HG02642 (cell line): Measurements from ENCODE around the gene SETD1B.

Experiments
- ATAC-seq: cut with Tn5 transposase; IDR thresholded peaks from one replicate; pipeline ENCODE4 v1.9.1; 2021; ENCODE audit warnings: mild to moderate bottlenecking; ENCODE audit not compliant: unreplicated experiment, poor library complexity

SETD1B gene

DNA sequence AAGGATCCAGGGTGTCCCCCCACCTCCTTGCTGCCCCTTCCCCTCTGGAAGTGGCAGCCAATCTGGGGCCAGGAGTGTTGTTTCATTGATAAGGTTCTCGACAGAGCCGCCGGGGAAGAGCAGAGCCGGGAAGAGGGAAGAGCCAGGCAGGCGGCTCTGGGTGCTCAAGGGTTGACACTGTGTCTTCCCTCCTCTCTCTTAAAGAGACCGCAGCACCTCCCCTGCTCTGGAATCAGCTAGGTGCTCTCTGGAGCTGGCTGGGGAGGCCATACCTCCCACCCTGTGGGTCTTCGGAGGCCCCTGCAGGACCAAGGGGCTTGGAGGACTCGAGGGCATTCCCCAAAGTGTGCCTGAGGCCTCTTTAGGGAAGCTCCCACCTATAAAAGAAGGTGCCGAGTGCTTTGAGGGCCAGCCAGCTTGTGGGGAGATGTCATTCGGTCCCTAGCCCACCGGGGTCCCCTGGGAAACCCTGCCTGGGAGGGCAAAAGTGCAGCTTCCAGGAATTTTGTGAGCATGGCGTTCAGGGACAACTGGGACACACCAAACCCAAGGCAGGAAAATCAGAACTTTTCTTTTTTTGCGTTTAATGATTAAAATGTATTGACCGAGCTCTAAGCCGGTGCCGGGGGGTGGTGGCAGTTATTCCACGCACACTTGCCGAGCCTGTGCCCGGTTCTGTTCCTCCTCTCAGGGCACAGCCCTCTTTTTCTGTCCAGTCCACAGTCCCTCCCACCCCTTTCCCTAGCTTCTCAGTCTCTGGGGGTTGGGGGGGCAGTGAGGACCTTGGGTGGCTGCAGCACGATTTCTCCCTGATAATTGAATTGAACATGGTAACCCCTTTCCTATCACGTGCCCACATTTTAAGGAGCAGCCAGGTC lies 3.0 kb downstream of the SETD1B start:
- ATAC-seq, result no peak

DNA sequence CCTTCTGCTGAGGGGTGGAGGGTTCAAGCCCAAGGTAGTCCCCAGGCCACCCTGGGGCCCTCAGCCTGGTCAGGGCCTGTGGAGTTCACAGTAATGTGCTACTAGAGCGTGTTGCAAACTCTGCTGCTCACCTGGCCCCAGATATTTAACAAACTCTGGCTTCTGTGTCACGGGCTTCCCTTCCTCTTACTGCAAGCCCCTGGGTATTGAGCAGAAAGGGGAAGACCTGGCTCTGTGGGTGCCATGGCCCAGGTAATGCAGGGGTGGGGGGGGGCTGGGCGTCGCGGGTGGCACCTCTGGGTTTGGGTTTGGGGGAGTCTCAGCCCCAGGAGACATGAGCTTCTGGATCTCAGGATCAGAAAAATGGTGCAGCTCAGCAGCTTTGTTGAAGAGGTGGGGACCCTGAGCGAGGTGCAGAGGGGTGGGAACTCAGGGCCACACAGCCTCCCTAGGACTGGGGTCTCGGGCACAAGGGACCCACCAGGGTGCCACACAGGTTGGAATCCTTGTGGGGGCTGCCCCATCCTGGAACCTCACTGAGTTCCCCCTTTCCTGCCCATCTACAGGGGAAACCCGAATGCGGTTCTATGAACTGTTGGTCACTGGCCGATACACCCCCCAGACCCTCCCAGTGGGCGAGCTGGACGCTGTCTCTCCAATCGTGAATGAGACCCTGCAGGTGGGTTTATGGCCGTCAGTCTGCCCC lies 4.0 kb downstream of the SETD1B start:
- ATAC-seq, result no peak

DNA sequence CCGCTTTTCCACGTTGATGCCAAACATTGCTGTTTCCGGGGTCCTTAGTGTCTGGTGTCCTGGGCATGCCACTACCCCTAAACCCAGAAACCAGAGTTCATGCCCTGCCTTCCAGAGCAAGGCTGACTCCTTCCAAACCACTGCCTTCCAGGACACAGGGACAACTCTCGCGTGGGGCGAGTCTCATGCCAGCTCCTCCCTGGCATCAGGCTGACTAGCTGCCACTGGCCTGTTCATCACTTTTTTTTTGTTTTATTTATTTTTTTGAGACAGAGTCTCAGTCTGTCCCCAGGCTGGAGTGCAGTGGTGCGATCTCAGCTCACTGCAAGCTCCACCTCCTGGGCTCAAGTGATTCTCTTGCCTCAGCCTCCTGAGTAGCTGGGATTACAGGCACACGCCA lies 4.8 kb downstream of the SETD1B start:
- no peak for ATAC-seq

DNA sequence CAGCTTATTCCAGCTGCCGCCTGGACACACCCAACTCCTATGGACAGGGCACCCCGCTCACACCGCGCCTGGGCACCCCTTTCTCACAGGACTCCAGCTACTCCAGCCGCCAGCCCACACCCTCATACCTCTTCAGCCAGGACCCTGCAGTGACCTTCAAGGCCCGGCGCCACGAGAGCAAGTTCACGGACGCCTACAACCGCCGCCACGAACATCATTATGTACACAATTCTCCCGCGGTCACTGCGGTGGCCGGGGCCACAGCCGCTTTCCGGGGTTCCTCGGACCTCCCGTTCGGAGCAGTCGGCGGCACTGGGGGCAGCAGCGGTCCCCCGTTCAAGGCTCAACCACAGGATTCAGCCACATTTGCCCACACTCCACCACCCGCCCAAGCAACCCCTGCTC lies 5.9 kb downstream of the SETD1B start:
- ATAC-seq, result no peak

DNA sequence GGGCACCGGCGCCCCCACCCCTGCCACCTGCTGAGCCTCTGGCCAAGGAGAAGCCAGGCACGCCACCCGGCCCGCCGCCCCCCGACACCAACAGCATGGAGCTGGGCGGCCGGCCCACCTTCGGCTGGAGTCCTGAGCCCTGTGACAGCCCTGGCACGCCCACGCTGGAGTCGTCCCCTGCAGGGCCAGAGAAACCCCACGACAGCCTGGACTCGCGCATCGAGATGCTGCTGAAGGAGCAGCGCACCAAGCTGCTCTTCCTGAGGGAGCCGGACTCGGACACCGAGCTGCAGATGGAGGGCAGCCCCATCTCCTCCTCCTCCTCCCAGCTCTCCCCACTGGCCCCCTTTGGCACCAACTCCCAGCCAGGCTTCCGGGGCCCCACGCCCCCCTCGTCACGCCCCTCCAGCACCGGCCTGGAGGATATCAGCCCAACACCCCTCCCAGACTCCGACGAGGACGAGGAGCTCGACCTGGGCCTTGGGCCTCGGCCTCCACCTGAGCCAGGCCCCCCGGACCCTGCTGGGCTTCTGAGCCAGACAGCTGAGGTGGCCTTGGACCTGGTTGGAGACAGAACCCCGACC lies 6.5 kb downstream of the SETD1B start:
- ATAC-seq, result no peak

DNA sequence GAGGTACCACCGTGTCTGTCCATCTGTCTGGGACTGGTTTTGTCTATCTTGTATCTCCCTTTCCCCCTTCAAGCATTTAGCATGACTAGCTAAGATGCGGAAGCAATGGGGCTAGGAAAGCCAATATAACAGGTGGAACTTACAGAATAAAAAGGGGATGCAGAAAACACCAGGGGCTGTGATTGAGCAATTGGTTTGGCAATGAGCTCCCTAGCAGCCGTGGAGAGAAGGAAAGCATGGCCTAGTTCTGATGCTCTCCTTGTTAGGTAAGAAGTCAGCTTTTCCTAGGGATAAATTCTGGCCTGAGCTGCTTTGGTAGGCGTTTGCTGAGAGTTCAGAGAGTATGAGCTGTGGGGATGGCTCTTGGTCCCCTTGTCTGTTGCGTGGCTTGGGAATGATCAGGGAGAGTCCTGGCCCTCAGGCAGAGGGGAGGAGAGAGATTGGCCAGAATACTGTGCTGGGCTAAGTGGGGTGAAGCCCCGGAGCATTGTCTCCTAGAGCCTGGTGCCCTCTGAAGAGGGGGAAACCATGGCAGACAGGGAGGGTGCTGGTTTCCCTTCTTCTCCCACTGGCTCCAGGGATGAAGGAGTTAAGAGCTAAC lies 7.1 kb downstream of the SETD1B start:
- no peak for ATAC-seq

DNA sequence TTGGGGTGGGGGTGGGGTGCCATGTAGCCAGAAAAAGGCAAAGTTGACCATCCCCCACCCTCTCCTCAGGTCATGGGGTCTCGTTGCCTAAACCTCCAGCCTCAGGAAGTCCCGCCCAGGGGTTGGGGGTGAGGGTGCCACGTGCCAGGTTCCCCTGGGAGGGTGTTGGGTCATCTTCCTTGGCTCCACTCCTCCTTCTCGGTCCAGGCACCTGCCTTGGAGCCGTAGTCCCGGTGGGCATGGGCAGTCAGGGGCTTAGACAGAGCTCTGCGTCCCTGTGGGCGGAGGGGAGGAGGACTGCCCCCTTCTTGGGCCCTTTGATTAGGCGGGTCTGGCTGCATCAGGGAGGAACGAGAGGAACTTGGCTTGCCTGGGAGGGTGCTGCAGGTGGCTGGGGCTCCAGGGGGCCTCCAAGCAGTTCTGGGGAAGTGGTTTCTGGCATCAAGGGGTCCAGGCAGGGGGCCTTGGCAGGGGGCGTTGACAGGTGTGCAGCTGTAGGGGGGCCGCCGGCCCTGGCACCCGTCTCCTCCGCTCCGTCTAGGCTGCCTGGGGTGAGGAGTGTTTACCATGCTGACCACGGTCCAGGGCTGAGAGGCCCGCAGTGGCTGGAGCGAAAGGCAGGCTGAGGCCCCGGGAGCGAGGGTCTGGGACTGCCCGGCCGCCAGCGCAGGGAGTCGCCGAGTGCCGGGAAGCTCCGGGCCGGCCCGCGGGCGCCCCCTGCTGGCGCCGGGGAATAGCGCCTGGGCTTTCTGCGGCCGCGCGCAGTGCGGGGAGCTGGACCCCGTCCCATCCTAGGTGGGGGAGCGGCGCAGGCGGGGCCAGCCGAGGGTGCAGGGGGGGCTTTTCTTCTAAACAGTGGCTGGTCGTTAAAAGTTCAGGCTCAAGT lies 7.9 kb downstream of the SETD1B start:
- peak; percentile 65 for ATAC-seq

DNA sequence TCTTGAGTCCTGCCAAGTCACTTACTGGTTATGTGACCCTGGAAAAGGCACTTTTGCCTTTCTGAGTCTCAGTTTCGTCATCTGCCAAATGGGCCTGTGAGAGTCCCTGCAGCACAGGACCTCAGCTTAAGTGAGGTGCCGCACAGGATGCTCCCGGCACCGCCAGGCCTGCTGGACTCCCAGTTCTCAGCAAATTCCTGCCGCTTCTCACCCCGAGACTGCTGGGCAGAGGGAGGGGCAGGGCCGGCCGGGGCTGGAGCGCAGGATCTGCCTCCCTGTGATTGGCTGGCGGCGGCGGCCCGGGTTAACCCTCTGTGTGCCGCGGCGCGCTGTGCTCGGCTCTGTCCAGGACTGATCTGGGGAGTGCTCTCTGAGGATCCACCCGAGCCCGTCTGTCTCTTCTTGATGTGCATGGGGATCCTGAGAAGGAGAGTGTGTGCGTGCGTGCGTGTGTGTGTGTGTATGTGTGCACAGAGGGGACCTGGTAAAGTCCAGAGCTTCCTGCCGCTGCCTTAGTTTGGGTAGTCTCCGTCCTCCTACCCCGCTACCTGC lies 8.6 kb downstream of the SETD1B start:
- ATAC-seq, result no peak

DNA sequence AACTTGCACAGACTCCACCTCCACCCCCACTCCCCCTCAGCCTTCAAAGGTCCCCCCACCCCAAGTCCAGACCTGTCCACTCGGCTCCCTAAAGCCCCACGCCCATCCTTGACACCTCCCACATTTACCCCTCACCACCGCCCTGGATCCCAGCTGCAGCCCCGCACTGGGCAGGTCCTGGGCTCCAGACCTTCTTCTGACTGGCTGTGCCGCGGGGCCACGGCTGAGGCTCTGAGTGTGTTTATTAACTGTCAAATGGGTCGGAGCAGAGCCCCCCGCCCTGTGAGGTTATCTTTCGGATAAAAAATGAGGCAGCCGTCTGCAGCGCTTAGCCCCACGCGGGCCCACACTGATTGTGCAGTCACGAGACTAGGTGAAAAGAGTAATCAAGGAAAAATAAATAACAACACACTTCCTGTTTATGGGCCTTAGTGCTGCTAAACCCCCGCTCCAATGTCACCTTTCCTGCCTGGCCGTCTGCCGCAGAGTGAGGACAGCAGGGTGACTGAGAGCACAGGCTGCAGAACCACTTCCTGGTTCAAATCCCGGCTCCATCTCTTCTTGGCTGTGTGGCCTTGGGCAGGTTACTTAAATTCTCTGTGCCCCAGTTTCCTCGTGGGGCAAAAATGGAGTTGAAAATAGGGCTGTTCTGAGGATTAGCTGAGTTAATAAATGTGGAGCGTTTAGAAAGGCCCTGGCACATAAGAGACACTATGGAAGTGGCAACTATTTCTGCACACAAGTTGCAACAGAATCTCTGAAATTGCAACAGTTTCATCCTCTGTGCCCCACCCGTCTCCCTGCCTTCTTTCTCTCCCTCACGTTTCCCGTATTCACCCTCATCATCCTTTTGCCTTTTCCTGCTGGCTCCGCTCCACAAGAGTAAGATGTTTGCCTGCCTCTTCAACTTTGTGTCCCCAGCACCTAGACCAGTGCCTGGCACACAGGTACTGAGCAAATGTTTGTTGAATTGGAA lies 9.4 kb downstream of the SETD1B start:
- no peak for ATAC-seq

DNA sequence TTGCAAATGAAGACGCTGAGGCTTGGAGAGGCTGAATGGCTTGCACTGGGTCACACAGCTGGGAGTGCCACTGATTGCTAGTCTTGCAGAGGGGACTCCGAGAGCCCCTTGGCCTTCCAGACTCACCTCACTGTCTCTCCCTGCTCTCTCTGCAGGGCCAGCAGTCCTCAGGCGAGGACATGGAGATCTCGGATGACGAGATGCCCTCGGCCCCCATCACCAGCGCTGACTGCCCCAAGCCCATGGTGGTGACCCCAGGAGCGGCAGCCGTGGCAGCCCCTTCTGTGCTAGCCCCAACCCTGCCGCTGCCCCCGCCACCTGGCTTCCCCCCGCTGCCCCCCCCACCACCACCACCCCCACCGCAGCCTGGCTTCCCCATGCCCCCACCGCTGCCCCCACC lies 10.1 kb downstream of the SETD1B start:
- ATAC-seq, result no peak

DNA sequence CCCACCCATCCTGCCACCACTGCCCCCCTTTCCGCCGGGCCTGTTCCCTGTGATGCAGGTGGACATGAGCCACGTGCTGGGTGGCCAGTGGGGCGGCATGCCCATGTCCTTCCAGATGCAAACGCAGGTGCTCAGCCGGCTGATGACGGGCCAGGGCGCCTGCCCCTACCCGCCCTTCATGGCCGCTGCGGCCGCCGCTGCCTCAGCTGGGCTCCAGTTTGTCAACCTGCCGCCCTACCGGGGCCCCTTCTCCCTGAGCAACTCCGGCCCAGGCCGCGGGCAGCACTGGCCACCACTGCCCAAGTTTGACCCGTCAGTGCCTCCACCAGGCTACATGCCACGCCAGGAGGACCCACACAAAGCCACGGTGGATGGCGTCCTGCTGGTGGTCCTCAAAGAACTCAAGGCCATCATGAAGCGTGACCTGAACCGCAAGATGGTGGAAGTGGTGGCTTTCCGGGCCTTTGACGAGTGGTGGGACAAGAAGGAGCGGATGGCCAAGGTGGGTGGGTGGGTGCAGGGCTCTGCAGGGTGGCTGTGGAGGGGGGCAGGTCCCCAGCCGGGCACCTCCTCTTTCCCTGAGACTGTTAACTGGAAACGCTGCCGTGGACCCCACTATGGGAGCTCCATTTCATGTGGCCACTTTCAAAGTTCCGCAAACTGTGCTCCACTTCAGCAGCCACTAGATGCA lies 10.8 kb downstream of the SETD1B start:
- ATAC-seq, result no peak

DNA sequence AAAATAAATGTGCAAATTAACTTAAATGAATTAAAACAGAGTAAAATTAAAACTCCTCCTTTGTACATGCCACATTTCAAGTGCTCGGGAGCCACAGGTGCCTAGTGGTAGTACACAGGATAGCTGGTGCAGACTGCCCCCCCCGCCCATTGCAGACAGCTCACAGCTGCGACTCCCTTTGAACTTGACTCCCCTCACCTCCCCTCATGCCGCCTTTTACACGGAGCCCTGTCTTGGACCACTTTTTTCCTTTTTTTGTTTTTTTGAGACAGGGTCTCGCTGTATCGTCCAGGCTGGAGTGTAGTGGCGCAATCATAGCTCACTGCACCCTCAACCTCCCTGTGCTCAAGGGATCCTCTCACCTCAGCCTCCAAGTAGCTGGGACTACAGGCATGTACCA lies 11.5 kb downstream of the SETD1B start:
- ATAC-seq, result no peak

DNA sequence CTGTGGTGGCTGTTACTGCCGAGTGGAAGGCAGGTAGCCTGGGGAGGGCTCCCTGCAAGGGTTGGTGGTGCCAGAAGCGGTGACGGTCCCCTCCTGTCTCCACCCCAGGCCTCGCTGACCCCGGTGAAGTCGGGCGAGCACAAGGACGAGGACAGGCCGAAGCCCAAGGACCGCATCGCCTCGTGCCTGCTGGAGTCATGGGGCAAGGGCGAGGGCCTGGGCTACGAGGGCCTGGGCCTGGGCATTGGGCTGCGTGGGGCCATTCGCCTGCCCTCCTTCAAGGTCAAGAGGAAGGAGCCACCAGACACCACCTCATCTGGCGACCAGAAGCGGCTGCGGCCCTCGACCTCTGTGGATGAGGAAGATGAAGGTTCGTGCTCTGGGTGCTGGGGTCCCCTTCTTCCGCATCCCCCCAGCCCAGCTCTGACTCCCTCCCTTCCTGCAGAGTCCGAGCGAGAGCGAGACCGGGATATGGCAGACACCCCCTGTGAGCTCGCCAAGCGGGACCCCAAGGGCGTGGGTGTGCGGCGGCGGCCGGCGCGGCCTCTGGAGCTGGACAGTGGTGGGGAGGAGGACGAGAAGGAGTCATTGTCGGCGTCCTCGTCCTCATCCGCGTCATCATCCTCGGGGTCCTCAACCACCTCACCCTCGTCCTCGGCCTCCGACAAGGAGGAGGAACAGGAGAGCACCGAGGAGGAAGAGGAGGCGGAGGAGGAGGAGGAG lies 13.3 kb downstream of the SETD1B start:
- ATAC-seq, result no peak

DNA sequence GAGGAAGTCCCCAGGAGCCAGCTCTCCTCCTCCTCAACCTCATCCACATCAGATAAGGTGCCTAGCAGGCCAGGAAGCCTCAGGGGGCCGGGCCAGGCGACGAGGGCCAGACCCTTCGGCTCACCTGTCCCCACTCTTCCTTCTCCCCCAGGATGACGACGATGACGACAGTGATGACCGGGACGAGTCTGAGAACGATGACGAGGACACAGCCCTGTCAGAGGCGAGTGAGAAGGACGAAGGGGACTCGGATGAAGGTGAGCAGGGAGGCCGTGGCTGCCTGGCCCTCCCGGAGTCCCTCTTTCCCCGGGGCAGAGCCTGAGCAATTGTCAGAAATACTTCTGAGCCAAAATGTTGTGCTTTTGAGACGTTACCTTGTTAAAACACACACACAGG lies 13.8 kb downstream of the SETD1B start:
- no peak for ATAC-seq

DNA sequence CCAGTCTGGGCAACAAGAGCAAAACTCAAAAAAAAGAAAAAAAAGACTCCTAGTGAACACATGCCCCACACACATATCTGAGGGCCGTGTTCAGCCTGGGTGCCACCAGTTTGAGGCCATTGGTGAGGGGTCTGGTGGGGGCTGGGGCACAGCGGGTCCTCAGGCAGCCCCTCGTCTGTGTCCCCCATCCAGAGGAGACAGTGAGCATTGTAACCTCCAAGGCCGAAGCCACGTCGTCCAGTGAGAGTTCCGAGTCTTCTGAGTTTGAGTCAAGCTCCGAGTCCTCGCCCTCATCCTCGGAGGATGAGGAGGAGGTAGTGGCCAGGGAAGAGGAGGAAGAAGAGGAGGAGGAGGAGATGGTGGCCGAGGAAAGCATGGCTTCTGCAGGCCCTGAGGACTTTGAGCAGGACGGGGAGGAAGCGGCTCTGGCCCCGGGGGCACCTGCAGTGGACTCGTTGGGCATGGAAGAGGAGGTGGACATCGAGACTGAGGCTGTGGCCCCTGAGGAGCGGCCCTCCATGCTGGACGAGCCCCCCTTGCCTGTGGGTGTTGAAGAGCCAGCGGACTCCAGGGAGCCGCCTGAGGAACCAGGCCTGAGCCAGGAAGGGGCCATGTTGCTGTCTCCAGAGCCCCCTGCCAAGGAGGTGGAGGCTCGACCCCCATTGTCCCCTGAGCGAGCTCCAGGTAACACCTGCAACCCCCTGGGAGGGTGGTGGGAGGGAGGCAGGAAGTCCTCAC lies 15.6 kb downstream of the SETD1B start:
- ATAC-seq, result no peak

DNA sequence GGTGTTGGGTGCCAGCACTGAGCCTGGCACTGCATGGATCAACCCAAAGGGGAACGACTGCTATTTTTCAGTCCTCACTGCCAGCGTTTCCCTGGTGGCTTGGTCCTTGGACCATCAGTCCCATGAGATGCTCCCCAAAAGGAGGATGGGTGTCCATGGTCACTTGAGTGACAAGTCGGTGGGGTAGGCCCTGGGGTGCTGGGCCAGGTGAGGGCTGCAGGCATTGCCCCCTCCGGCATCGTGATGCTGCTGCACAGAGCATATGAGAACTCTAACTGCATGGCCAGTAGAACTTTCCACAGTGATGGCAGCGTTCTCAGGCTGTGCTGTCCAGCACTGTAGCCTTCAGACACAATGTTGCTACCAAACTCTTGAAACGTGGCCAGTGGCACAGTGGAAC lies 16.2 kb downstream of the SETD1B start:
- no peak for ATAC-seq
